Midbrain (tissue), 1 donor: ENCODE results near the gene ZSWIM1.
"Not testable (repeated sequence)": the region's sequence is repeated elsewhere in the genome, so short reads cannot be mapped to it uniquely, and the experiment has no call there.

Source experiments
- DNase-seq: peaks from one replicate; lab custom pipeline; 2025; lab: John Stamatoyannopoulos, UW

ZSWIM1 gene

DNA sequence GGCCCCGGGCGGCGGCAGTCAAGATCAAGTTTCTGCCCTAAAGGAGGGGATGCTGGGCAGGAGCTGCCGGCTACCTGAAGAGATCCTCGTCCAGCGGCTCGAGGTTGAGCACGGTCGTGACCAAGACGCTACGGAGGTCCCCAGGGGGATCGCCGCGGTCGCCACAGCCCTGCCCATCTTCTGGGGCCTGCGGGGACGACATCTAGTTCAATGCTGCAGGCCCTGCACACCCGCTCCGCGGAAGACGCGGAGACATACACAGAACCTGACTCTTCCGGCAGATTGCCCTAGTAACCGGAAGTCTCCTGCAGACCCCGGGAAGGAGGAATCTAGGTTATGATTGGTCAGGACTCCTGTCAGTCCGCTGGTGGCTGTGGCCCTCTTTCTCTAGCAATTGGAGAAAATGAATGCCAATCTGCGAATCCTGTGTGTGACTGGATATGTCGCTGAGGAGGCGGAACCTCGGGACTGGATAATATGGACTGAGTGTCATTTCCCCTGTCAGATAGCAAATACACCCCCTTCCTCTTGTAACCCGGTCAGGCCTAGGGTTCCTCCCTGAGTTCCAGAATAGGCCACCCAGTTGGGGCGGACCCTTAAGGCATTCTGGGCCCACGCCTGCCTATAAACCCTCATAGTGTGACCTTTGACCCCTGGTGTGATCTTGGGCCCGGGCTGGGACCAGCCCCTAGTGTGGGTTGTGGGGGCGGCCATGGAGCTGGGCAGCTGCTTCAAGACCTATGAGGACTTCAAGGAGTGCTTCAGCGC is 23.7 kb upstream of the ZSWIM1 start, which contains the start of the genes ACOT8 and ZSWIM3:
TSS of gene ACOT8 (minus strand) at position 279 of the 768 bp plus-strand sequence. CDS start at position 202, 77 bp downstream.
TSS of gene ZSWIM3 (plus strand) at position 501 of the 768 bp plus-strand sequence. CDS start at position 713, 212 bp downstream.
- peak; percentile 99 for DNase-seq

DNA sequence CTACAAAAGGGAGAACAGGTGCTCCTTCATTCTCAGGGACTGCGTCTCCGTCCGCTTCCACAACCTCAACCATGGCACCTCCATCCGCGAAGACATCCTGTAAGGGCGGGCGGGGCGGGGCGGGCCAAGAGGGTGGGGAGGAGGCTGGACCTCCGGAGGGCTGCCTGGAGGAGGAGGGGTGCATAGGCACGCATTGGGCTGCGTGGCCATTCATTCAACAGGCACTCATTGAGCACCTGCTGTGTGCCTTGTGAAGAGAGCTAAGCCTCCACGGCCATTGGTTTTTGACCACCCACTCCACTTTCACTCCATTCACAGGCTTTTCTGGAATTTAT is 23.2 kb upstream of the ZSWIM1 start:
- no peak for DNase-seq

DNA sequence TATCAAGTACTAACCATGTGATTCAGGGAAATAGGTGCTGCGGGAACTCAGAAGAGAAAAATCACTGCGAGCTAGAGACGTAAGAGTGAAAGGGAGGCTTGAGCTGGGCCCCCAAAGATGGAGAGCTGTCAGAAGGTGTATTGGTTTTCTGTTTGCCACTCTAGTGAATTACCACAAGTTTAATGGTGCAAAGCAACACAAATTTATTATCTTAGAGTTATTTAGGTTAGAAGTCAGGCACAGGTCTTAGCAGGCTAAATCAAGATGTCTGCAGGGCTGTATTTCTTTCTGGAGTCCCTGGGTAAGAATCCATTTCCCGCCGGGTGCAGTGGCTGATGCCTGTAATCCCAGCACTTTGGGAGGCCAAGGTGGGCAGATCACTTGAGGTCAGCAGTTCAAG is 21.1 kb upstream of the ZSWIM1 start:
- no peak for DNase-seq

DNA sequence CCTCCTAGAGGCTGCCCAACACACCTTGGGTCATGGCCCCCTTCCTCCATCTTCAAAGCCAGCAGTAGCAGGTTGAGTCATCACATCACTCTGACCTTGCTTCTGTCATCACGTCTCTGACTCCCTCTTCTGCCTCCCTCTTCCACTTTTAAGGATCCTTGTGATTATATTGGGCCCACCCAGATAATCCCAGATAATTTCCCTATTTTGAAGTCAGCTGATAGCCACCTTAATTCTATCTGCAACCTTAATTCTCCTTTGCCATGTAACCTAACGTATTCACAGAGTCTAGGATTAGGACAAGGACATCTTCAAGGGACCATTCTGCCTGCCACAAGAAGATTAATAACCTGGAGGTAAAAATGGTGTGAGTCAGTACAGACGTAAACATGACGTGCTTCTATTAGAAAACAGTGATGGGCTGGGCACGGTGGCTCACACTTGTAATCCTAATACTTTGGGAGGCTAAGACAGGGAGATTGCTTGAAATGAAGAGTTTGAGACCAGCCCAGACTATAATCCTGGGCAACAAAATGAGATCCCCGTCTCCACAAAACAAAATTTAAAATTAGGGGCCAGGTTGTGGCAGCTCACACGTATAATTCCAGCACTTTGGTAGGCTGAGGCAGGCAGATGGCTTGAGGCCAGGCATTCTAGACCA is 20.3 kb upstream of the ZSWIM1 start:
- no peak for DNase-seq

DNA sequence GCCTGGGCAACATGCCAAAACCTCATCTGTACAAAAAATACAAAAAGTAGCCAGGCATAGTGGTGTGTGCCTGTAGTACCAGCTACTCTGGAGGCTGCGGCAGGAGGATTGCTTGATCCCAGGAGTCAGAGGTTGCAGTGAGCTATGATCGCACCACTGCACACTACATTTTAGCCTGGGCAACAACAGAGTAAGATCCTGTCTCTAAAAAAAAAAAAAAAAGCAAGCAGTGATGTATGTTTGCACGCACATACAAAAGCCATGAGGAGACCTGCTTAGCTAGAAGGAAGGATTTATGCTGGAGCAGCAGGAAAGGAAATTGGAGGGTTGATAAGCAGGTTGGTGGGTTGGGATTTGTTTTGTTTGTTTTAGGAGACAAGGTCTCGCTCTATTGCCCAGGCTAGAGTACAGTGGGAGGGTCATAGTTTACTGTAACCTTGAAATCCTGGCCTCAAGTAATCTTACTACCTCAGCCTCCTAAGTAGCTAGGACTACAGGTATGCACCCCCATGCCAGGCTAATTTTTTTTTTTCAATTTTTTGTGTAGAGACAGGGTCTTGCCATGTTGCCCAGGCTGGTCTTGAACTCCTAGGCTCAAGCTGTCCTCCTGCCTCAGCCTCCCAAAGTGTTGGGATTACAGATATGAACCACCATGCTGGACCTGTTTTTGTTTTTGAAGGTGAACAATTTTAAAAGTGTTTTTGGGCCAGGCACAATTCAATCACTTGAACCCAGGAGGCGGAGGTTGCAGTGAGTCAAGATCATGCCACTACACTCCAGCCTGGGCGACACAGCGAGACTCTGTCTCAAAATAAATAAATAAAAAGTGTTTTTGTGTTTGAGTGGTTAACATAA is 19.6 kb upstream of the ZSWIM1 start:
- DNase-seq, result no peak

DNA sequence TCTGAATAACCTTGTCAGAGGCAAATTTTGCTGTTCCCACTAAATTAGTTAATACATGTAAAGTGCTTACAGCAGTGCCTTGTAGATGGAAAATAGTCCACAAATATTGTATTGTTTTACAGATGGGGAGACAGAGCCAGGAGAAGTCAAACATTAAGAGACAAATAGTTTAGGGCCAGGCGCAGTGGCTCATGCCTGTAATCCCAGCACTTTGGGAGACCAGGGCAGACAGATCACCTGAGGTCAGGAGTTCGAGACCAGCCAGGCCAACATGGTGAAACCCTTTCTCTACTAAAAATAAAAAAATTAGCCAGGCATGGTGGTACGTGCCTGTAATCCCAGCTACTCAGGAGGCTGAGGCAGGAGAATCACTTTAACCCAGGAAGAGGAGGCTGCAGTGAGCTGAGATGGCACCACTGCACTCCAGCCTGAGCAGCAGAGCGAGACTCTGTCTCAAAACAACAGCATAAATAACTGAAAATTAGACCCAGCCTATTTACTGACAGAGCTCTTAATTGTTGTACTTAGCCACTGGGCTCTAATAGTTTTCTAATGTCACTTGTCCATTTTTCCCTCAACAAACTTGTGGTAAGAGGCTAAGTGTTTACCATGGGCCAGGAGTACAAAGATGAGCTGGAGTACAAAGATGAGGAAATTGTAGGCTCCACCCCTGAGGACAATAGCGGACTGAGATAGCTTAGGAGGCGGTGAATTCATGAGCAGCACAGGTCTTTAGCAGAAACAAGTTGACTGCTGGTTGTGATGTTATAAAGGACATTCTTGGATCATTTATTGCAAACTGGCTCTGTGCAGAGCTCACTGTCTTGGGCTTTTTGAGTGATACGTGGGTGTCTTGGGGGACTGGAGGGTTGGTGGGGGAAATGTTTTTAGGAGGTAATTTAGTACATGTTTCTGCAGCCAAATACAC is 17.2 kb upstream of the ZSWIM1 start:
- DNase-seq, result no peak

DNA sequence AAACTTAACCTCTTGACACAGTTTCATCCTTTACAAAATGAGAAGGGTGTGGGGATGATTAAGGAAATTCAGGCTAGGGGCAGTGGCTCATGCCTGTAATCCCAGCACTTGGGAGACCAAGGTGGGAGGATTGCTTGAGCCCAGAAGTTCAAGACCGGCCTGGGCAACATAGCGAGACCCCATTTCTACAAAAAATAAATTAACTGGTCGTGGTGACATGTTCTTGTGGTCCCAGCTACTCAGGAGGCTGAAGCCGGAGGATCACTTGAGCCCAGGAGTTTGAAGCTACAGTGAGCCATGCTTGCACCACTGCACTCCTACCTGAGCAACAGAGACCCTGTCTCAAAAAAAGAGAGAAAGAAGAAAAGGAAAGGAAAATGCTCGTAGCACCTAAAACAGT is 14.6 kb upstream of the ZSWIM1 start:
- no peak for DNase-seq

DNA sequence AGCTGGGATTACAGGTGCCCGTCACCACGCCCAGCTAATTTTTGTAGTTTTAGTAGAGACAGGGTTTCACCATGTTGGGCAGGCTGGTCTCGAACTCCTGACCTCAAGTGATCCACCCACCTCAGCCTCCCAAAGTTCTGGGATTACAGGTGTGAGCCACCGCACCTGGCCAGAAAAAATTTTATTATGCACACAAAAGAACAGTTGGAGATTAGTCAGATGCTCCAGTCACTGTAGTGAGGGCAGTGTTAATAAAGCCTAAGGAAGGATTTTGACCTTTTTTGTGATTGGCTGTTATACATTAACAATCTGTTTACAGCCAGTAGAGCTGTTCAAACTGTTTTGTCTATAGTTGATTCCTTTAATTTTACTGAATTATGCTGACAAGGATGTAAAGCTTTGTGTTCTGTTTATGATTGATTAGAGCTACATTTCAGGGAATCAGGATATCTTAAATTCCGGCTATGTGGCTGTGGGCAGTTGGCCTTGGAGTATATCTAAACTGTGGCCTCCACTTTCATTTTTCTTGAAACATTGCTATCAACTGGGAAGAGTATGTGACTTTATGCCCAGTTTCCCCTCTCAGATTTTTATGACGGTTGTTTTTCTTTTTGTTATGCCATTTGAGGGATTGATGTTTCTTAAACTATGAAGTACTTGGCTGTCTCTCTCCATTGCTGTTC is 13.8 kb upstream of the ZSWIM1 start:
- DNase-seq, result no peak

DNA sequence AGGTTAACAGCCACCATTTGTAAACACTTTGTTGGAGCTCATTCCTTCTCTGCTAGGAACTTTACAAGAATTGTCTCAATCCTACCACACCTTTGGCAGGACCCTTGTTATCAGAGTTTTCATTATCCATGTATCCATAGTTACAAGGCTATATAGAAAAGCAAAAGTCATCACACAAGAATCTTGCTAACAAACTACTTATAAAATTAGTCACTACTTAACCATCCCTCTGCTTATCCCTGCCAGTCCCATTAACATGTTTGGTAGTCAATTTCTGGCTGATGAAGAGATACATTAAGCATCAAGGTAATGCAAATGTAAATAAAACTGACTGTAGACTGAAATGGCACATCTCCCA is 13.2 kb upstream of the ZSWIM1 start:
- no peak for DNase-seq

DNA sequence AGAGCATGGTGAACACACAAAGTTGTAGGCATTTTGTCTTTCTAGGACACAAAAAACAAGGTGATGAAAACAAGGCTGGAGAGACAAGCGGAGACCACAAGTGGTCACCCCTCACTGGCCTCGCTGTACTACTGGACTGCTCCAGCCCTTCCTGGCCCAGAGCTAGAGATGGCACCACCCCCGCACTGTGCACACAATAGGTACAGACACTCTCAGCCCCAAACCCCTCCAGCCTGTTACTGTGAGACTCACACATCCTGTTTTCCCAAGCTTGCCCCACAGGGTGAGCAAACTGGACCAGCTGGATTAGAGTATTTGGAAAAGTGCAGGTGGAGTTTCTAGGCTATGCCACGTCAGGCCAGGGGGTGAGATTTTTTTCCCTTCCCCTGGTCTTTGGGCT is 8.4 kb upstream of the ZSWIM1 start:
- no peak for DNase-seq

DNA sequence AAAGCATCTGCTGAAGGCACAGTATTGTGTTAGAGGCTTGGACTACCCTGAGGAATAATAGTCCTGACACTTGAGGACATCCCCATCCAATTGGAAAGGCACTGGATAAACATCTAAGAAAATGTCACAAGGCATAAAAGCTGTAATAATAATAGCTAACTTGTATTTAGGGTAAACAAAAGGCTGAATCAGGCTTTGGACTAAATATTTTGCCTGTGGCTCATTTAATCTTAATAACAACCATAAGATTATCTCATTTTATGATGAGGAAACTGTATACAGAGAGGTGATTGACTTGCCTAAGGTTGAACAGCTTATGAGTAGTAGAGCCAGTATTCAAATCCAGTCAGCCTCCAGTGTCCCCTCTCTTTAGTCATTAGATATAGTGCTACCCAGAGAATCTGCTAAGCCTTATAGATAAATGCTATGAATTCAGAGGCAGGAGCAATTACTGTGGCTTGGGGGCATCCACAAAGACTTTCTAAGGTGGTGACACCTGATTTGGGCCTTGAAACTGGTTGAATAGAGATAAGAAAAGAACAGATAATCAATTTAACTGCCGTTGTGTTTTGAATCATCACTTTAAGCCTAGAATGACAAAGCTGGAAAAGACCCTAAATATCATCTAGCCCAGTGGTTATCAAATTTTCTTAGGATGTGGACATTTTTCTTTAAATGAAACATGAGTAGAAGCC is 7.5 kb upstream of the ZSWIM1 start:
- DNase-seq, result no peak

DNA sequence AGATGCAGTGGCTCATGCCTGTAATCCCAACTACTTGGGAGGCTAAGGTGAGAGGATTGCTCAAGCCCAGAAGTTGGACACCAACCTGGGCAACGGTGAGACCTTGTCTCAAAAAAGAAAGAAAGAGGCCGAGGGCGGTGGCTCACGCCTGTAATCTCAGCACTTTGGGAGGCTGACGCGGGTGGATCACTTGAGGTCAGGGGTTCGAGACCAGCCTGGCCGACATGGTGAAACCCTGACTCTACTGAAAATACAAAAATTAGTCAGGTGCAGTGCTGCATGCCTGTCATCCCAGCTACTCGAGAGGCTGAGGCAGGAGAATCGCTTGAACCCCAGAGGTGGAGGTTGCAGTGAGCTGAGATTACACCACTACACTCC is 6.9 kb upstream of the ZSWIM1 start:
- DNase-seq, result not testable (repeated sequence)

DNA sequence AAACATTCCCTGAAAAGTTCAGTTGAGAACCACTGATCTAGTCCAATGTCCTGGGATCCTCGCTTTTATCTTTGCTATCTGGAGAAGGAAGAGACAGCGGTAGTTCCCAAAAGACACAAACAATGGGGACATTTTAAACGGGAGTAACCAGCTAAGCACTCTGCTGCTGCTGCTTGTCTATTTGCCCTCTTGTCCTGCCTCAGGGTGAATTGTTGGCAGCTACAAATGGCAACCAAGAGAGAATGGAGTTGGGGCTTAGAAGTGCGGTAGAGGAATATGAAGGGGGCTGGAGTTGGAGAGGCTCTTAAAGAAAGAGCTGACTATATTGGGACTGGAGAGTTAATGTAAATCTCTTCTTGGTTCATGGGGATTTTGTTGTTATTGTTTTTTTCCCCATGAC is 6.5 kb upstream of the ZSWIM1 start:
- DNase-seq, result no peak

DNA sequence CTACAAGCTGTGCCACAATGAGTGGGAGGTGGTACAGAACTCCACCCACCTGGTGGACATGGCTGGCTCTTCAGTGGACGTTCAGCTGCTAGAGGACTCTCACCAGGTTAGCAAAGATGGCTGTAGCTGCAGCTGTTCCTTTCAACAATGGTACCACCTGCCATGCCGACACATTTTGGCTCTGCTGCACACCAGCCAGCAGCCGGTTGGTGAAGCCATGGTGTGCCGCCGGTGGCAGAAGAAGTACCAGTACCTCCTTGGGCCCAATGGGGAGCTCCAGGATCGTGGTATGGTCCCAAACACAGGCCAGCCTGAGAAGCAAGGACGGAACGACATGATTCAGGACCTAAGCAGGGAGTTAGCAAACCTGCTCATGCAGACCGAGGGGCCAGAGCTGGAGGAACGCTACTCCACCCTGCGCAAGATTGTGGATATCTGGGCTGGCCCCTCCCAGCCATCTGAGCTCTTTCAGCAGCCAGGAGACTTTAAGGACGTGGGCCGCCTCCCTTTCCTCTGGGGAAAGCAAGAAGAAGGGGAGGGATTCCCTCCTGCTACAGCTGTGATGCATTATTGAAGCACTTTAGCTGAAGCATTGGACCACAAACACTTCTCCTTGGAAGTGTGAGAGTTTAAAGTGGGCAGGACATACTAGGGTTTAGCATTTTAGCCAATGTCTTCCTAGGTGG is 2.8 kb upstream of the ZSWIM1 start:
- DNase-seq, result no peak

DNA sequence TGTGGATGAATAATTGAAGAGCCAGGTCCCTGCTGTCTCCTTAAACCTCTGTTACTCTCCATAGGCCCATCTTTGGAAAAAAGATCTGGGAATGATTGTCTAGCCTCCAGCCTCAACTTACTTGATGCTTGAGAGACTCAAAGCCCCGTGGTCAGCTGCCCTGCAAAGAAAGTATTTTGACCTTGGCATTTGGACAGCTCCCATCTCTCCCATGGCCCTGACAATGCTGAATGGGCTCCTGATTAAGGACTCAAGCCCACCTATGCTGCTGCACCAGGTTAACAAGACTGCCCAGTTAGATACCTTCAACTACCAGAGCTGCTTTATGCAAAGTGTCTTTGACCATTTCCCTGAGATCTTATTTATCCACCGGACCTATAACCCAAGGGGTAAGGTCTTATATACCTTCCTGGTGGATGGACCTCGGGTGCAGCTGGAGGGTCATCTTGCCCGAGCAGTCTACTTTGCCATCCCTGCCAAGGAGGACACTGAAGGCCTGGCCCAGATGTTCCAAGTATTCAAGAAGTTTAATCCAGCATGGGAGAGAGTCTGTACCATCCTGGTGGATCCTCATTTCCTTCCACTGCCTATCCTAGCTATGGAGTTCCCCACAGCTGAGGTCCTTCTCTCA is 1.6 kb downstream of the ZSWIM1 start:
- DNase-seq, result no peak

DNA sequence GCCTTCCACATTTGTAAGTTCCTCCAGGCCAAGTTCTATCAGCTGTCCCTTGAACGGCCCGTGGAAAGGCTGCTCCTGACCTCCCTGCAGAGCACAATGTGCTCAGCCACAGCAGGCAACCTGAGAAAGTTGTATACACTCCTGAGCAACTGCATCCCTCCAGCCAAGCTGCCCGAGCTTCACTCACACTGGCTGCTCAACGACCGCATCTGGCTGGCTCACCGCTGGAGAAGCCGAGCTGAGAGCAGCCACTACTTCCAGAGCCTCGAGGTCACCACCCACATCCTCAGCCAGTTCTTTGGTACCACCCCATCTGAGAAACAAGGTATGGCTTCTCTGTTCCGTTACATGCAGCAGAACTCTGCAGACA is 2.1 kb downstream of the ZSWIM1 start:
- DNase-seq, result no peak

DNA sequence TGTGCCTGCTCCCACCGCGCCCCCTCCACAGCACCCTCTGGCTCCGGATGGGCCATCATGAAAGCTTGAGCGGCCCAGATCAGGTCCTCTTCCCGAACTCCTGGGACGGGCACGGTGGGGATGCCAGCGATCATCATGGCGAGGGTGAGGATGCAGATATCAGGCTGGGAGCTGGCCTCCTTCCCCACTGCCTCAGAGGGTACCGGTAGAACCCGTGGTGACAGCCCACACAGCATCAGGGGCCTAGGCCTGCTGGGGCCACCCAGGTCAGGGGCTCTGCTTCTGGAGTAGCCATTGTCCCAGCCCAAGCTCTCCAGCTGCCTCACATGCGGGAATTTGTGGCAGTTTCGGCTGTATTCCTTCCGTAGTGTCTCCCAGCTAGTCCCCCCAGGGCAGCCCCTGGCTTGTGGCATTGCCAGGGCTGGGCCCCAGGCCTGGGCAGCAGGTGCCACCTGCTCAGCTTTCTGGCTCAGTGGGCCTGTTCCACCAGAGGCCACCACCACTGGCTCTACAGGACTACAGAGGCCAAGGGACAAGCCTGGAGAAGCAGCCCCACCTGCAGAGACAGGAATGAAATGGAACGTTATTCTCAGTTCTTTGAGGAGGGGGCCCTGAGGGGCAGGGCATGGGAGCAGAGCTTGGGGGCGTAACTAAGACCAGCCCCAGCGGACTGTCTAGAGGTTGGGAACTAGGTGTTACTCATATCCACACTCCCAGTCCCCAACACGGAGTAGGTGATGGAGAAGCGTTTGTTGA is 5.7 kb downstream of the ZSWIM1 start:
- DNase-seq, result no peak

DNA sequence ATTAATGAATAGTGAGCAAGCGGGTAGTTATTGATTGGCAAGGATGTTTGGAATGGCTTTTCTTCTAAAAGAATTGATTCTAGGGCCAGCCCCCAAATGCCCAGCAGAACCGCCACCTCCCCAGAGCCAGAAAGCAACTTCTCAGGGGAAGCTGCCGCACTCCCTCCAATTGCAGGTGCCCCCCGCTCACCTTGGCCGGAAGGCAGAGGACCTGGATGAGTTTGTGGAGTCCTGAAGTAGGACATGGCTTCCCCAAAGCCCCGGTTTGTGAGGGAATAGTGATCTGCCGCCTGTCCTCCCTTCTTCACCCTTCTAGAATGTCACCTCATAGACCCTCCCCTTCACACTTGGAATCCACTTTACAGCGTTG is 6.3 kb downstream of the ZSWIM1 start, which contains the start of gene SPATA25:
TSS of gene SPATA25 (minus strand) at position 277 of the 370 bp plus-strand sequence. CDS start at position 245, 32 bp downstream.
- no peak for DNase-seq

DNA sequence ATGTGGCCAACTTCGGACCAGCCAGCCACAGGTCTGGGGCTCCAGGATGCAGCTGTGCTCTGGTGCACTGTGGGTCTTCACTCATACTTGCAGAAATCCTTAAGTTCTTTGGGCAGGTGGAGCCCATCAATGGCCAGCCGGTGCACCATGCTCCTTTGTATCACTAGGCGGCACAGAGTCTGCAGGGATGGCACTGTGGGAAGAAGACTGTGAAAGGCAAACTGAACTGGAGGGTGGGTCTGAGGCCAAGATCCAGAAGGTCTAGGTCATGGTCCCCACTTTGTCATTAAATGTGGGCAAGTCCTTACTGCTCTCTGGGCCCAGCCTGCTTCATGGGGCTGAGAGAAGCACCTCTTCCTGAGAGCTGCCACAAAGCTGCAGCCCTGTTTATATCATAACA is 7.7 kb downstream of the ZSWIM1 start:
- DNase-seq, result no peak
